Islet of Langerhans (tissue), 1 donor: ENCODE measurements around the gene ISL2.

Experiments used
- FAIRE-seq: peaks from one replicate; lab custom pipeline; 2011; peaks lifted over from hg19 to GRCh38; lab: Jason Lieb, UNC

The ISL2 gene

GRCh38 chr15:76327191-76328105, 9.1 kb upstream of the ISL2 start:
- FAIRE-seq = no peak

- no peak for FAIRE-seq
These were observed 8.4 kb upstream of the ISL2 start for GRCh38 chr15:76328106-76328696.

GRCh38 chr15:76328958-76329357, 7.6 kb upstream of the ISL2 start:
- no peak for FAIRE-seq

- no peak for FAIRE-seq
These were observed 6.4 kb upstream of the ISL2 start for GRCh38 chr15:76330080-76330680.

GRCh38 chr15:76332796-76333195, 3.8 kb upstream of the ISL2 start:
- no peak for FAIRE-seq

- no peak for FAIRE-seq
These were observed 3.3 kb upstream of the ISL2 start for GRCh38 chr15:76333309-76333708.

GRCh38 chr15:76333720-76334437, 2.7 kb upstream of the ISL2 start:
- no peak for FAIRE-seq

- no peak for FAIRE-seq
These were observed 1.9 kb upstream of the ISL2 start for GRCh38 chr15:76334438-76335306.

GRCh38 chr15:76335307-76336253, 993 bp upstream of the ISL2 start:
- FAIRE-seq = no peak

- no peak for FAIRE-seq
These were observed 604 bp downstream of the ISL2 start for GRCh38 chr15:76337059-76337695.

GRCh38 chr15:76337696-76338485, 1.3 kb downstream of the ISL2 start:
- no peak for FAIRE-seq

GRCh38 chr15:76338486-76339304, 2.1 kb downstream of the ISL2 start:
- no peak for FAIRE-seq

GRCh38 chr15:76339305-76340197, 3.0 kb downstream of the ISL2 start:
- no peak for FAIRE-seq

GRCh38 chr15:76340198-76340802, 3.7 kb downstream of the ISL2 start:
- FAIRE-seq = no peak

- no peak for FAIRE-seq
These were observed 4.3 kb downstream of the ISL2 start for GRCh38 chr15:76340803-76341365.

GRCh38 chr15:76341366-76342057, 4.9 kb downstream of the ISL2 start:
- FAIRE-seq = no peak
